Gastrocnemius medialis (tissue), 4 donors: Measurements from ENCODE around the gene GANC. TPM values are rescaled to one million over a fixed set of nuclear protein-coding genes. Genes with fewer than 3 reads are reported as not detected.

Source experiments
- ATAC-seq, 2 donors: fragments of 150-250 bp; one replicate each; pipeline ENCODE4 v1.9.1; 2016
- DNase-seq, 2 donors: peaks; one replicate each; pipeline ENCODE4 v3.0.0-alpha.2; 2019
- H3K27ac ChIP-seq, 4 donors: fragments of 200-600 bp; sonication (generic); 1 replicate in 1 of 4; 2 replicates in 3 of 4; pipeline ENCODE4 v1.5.1; 2016 to 2018; ENCODE audit warnings: mild to moderate bottlenecking in 2 of 4, moderate library complexity in 1 of 4
- H3K27me3 ChIP-seq, 3 donors: fragments of 200-600 bp; sonication (generic) in 2 of 3; 1 replicate in 1 of 3; 2 replicates in 2 of 3; pipeline versions ENCODE4 v1.5.1 to v1.6.0; 2016 to 2019; ENCODE audit warnings: mild to moderate bottlenecking in 1 of 3, moderate library complexity in 1 of 3
- H3K36me3 ChIP-seq, 2 donors: fragments of 200-600 bp; sonication (generic) in 1 of 2; one replicate each; pipeline ENCODE4 v1.5.1; 2017 to 2018
- H3K4me1 ChIP-seq, 2 donors: fragments of 200-600 bp; sonication (generic) in 1 of 2; one replicate each; pipeline ENCODE4 v1.5.1; 2016 to 2017; ENCODE audit warnings: mild to moderate bottlenecking in 2 of 2
- H3K4me3 ChIP-seq, 4 donors: fragments of 200-600 bp; sonication (generic) in 3 of 4; 1 replicate in 1 of 4; 2 replicates in 3 of 4; pipeline ENCODE4 v1.5.1; 2016 to 2019; ENCODE audit warnings: mild to moderate bottlenecking in 2 of 4
- H3K9me3 ChIP-seq, 3 donors: fragments of 200-600 bp; sonication (generic) in 2 of 3; 1 replicate in 1 of 3; 2 replicates in 2 of 3; pipeline ENCODE4 v1.5.1; 2016 to 2019
- POLR2A ChIP-seq, 2 donors: fragments of 450-650 bp; IDR thresholded peaks; one replicate each; pipeline ENCODE4 v1.6.1; 2017; ENCODE audit warnings: antibody characterized with exemption in 2 of 2, mild to moderate bottlenecking in 2 of 2, moderate library complexity in 2 of 2
- in situ Hi-C, 4 donors: fragments of 200-750 bp; cut with MboI; loops; one replicate each; pipeline versions ENCODE4 v1.15.0 to v1.8.0; 2017; ENCODE audit warnings: low sequenced_read_pairs in 4 of 4
- intact Hi-C: fragments of 100-400 bp; cut with DNase I; formaldehyde crosslinking; loops from one replicate; pipeline ENCODE4 v1.15.1; 2023; ENCODE audit warnings: low total_unique reads
- total RNA-seq, 4 donors: library from RNA; depleted of rRNA; stranded (reverse); fragments of >200 nt; gene quantifications; one replicate each; pipeline versions ENCODE4 v1.1.0 to v1.2.3, GENCODE V29; 2016
- TF ChIP-seq, protein P1 (sequence below), 5 experiments: fragments of 450-650 bp in 3 of 5; fragments of 200-600 bp in 2 of 5; sonication (generic) in 2 of 5; IDR thresholded peaks in 4 of 5; conservative IDR thresholded peaks in 1 of 5; 1 replicate in 4 of 5; 2 replicates in 1 of 5; pipeline ENCODE4 v1.5.1; 2016 to 2019; ENCODE audit warnings: antibody characterized with exemption in 5 of 5, mild to moderate bottlenecking in 3 of 5, moderate library complexity in 3 of 5

The GANC gene
- total RNA-seq, 4 donors from 2014 or later, result 5.9 to 26.3 (median 11.9) TPM

DNA sequence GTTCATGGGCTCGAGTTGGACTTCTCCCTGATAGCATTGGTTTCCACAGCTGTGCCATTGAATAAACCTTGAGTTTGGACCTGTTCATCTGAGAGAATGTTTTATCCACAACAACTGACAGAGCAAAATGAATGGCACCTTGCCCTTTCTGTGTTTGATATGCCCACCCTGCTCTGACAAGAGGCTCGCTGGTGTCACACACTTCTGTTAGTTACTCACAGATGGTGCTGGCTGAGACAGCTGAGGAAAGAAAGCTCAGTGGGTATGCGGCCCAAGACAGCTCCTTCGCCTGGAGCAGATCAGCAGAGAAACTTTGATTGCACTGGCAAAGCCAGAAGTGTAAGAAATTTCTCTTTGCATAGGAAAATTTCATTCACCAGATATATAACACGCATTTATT, 83.8 kb downstream of the GANC start:
- ATAC-seq (no peak), DNase-seq (no peak)
- Histone ChIP-seq H3K4me3 (no peak overlapping the region), H3K36me3 (peaks cover 0 to 20% of the 10 kb centered on the region in 2 donors), H3K9me3 (no peaks in the 10 kb centered on the region), H3K4me1 (peaks cover 30 to 35% of the 10 kb centered on the region in 2 donors), H3K27ac (peak overlapping the region; percentile 93 to 97 (median 96)), H3K27me3 (no peaks in the 10 kb centered on the region)
- in situ Hi-C loops (no loop called here), intact Hi-C loops (loop anchor here (1.0 kb wide), 1 partner anchor 11 kb away; no protein-coding TSS in a partner anchor)
- TF ChIP-seq POLR2A (IDR thresholded peaks at IDR 0.05), result no peak
- TF ChIP-seq, protein P1, sequence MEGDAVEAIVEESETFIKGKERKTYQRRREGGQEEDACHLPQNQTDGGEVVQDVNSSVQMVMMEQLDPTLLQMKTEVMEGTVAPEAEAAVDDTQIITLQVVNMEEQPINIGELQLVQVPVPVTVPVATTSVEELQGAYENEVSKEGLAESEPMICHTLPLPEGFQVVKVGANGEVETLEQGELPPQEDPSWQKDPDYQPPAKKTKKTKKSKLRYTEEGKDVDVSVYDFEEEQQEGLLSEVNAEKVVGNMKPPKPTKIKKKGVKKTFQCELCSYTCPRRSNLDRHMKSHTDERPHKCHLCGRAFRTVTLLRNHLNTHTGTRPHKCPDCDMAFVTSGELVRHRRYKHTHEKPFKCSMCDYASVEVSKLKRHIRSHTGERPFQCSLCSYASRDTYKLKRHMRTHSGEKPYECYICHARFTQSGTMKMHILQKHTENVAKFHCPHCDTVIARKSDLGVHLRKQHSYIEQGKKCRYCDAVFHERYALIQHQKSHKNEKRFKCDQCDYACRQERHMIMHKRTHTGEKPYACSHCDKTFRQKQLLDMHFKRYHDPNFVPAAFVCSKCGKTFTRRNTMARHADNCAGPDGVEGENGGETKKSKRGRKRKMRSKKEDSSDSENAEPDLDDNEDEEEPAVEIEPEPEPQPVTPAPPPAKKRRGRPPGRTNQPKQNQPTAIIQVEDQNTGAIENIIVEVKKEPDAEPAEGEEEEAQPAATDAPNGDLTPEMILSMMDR (IDR thresholded peaks at IDR 0.05 in 4 of 5, conservative IDR thresholded peaks at IDR 0.05 in 1 of 5), result no peak

GRCh38 chr15:42358141-42358540, 85.1 kb downstream of the GANC start:
- in situ Hi-C loops, result no loop called here
- H3K27me3 ChIP-seq, result no peaks in the 10 kb centered on the region
- peak overlapping the region; percentile 93 to 97 (median 96) for H3K27ac ChIP-seq
- no peak for DNase-seq
- intact Hi-C loops, result loop anchor here (2.0 kb wide), 2 partner anchors 27 to 29 kb away; no protein-coding TSS in a partner anchor
- no peak for TF ChIP-seq POLR2A (IDR thresholded peaks at IDR 0.05)
- TF ChIP-seq, protein P1 (IDR thresholded peaks at IDR 0.05 in 4 of 5, conservative IDR thresholded peaks at IDR 0.05 in 1 of 5), result no peak
- no peaks in the 10 kb centered on the region for H3K9me3 ChIP-seq
- peaks cover 0 to 7% of the 10 kb centered on the region in 2 donors for H3K36me3 ChIP-seq
- H3K4me3 ChIP-seq, result no peak overlapping the region
- peak; percentile 9 to 40 for ATAC-seq
- H3K4me1 ChIP-seq, result peaks cover 41 to 47% of the 10 kb centered on the region in 2 donors

GRCh38 chr15:42359249-42359648, 86.2 kb downstream of the GANC start, which contains the start of gene CAPN3:
Gene CAPN3, plus strand, starts transcription at chr15:42359501. Its CDS starts 305 bp downstream, at chr15:42359806.
- Histone ChIP-seq H3K4me1 (peaks cover 52 to 58% of the 10 kb centered on the region in 2 donors), H3K36me3 (no peaks in the 10 kb centered on the region), H3K9me3 (no peaks in the 10 kb centered on the region), H3K27me3 (no peaks in the 10 kb centered on the region), H3K4me3 (peak within 1 kb of the TSS; percentile 52 to 62 (median 60)), H3K27ac (peak within 1 kb of the TSS; percentile 93 to 97 (median 96))
- intact Hi-C loops, result loop anchor here (2.0 kb wide), 2 partner anchors 28 kb away; no protein-coding TSS in a partner anchor
- in situ Hi-C loops, result no loop called here
- TF ChIP-seq, protein P1 (IDR thresholded peaks at IDR 0.05 in 4 of 5, conservative IDR thresholded peaks at IDR 0.05 in 1 of 5), result no peak
- peak; percentile 50 to 55 for TF ChIP-seq POLR2A (IDR thresholded peaks at IDR 0.05)
- ATAC-seq (peak; percentile 78 to 88), DNase-seq (peak; percentile 29 to 65)

DNA sequence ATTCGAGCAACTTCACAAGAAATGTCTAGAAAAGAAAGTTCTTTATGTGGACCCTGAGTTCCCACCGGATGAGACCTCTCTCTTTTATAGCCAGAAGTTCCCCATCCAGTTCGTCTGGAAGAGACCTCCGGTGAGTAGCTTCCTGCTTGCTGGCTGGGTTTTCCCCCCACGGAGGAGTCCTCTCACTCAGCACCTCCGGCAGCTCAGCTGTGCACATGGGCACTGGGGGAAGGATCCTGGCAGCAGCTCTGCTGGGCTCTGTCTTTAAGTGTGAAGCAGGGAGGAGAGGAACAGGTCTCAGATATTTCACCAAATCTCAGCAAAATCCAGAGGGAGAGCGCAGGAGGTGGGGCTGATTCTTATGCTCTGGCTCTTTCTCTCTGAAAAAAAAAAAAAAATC, 87.0 kb downstream of the GANC start:
- no peaks in the 10 kb centered on the region for H3K27me3 ChIP-seq
- intact Hi-C loops (loop anchor here (1.0 to 2.0 kb wide), 3 partner anchors 16 to 29 kb away; no protein-coding TSS in a partner anchor), in situ Hi-C loops (no loop called here)
- H3K4me3 ChIP-seq, result peak overlapping the region; percentile 52 to 62 (median 60)
- TF ChIP-seq POLR2A (IDR thresholded peaks at IDR 0.05), result no peak
- TF ChIP-seq, protein P1 (IDR thresholded peaks at IDR 0.05 in 4 of 5, conservative IDR thresholded peaks at IDR 0.05 in 1 of 5), result no peak
- peak overlapping the region; percentile 93 to 97 (median 96) for H3K27ac ChIP-seq
- H3K9me3 ChIP-seq, result no peaks in the 10 kb centered on the region
- ATAC-seq (peak; percentile 62 to 65), DNase-seq (peak; percentile 58 to 79)
- H3K36me3 ChIP-seq, result no peaks in the 10 kb centered on the region
- peaks cover 59 to 61% of the 10 kb centered on the region in 2 donors for H3K4me1 ChIP-seq
